ENCODE data around the gene USP49. TPM values are rescaled to one million over a fixed set of nuclear protein-coding genes. Genes with fewer than 3 reads are reported as not detected.

Gene USP49
- 0.91 to 1.4 TPM (median 1.1 TPM) in 5 replicates for total RNA-seq (2022; extraction: Qiagen RNA extraction)

DNA sequence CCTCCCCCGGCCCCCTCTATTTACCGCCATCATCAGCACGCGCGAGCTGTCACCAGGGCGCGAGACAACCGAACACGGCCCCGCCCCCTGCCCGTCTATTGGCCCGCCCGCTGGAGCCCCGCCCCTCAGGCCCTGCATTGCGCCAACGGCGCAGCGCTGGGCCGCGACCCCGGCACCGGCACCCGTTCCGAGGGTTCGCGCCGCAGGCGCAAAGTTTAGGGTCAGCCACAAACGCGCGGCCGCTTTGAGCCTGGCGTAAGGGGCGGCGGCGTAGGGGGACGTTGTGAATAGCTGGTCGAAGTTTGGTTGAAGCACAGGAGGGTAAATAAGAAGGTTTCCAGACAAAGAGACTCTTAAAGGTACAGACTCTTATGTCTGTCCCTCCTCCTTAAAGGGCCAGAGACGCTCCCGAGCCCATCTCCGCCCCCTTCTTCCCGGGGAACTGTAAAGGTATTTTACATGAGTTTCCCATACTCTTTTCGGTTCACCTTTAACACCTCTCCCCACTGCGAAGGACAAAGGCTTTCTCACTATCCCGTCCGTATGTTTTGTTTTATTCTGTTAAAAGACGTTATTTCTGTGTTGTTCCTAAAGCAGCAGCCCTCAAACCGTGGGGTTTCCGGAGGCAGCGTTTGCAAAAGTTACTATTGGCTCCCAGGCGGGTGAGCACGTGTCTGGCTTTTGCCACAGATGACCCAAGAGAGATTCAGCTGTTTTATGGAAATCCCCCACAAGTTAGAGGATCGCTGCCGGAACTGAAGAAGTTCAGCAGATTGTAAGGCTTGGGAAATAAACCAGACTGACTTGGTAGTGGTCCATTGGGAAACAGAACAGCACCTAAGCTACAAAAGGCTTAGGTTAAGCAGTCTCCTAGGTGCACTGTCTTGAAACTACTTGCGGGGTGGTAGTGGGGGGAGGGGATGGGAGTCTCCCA lies at the start of gene USP49:
TSS of gene USP49 (minus strand) at position 76 of the 934 bp plus-strand sequence. CDS start 88,392 bp downstream, outside the sequence.

DNA sequence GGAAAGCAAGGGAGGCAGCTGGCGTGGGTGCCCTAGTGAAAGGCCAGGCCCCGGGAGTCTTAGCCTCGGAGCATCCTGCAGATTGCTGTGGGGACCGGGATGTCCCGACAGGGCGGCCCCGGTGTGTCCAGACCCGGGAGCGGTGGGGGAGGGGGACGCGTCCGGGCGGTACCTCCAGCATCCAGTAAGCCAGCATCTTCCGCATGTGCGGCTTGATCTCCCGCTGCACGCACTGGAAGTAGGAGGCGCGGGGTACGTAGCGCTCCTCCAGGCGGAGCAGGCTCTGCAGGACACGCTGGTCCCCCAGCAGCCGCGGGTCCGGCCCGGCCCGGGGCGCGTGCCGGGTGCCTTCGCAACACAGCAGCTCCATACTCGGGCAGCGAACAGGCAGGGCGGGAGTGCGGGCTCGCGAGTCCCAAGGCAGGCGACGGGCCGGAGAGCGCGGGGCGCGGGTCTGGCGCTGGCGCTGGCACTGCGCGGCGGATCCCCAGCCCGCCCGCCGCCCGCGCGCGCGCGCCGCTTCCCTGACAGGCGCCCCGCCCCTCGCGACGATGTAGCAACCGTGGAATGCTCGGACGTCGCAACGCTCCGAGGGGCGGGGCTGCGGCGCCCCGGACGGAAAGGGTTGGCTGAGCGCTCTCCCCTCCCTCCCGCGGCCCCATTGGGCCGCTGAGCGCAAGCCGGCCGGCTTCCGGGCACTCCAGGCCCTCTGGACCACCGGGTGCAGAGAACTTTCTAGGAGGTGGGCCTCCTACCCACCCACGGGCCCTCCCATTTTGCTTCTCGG lies 46.3 kb upstream of the USP49 start, which contains the start of gene CCND3:
TSS of gene CCND3 (minus strand) at position 529 of the 787 bp plus-strand sequence. CDS start at position 370, 159 bp downstream.

DNA sequence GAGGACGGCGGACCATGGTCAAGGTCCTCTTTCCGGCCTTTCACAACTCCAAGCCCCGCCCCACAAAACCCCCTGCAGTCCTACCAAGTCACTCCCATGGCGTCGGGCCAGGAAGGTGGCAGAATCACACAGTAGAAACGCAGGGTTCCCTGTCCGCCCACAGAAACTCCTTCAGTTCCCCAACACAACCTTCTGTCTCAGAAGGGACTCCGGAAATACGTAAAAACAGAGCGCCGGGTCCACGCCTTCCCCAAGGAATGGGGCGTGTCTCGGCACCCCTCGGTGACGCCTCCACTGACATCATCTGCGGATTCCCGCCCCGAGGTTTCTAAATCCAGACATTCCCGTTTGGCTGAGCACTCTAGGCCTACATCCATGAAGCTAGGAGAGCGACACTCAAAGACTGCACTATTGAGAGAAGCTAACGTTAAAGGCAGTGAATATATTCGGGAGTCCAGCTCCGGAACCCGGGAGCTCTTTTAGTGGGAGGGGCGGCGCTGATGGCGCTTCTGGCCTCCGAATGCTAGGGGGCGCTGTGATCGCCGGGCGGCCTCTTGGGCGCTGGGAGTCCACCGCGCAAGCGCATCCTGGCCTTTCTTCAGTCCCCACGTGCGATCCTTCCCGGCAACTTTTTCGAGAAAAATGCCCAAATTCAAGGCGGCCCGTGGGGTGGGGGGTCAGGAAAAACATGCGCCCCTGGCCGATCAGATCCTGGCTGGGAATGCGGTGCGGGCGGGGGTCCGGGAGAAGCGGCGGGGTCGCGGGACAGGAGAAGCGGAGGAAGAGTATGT lies 25.9 kb upstream of the USP49 start, which contains the start of the genes BYSL and MED20:
TSS of gene BYSL (plus strand) at position 579 of the 791 bp plus-strand sequence. CDS start at position 643, 64 bp downstream.
TSS of gene MED20 (minus strand) at position 219 of the 791 bp plus-strand sequence. CDS start at position 98, 121 bp downstream.

DNA sequence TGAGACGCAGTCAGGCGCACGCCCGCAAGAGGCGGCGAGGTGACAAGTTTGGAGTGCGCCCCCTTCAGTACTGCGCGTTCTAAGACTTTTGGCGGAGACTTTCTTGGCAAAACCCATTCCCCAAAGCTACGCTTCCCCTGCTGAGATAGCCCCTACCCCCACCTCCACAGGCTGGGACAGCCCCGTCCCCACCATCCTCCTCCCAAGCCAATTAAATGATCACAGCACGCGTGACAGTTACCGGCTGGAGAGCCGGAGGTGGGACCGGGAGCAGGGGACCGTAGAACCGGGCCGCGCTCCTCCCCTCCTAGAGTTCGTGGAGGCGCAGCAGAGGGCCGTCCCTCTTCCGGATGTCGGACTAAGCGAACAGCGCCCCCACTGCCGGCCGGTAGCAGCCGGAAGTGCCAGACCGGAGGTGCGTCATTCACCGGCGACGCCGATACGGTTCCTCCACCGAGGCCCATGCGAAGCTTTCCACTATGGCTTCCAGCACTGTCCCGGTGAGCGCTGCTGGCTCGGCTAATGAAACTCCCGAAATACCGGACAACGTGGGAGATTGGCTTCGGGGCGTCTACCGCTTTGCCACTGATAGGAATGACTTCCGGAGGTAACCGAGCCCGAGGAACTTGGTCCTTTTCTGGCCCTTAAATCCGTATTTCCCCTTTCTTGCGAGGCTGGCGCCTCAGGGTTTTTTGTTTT lies 107.8 kb downstream of the USP49 start, which contains the start of gene TOMM6:
TSS of gene TOMM6 (plus strand) at position 476 of the 699 bp plus-strand sequence. CDS start at position 480, 4 bp downstream.

DNA sequence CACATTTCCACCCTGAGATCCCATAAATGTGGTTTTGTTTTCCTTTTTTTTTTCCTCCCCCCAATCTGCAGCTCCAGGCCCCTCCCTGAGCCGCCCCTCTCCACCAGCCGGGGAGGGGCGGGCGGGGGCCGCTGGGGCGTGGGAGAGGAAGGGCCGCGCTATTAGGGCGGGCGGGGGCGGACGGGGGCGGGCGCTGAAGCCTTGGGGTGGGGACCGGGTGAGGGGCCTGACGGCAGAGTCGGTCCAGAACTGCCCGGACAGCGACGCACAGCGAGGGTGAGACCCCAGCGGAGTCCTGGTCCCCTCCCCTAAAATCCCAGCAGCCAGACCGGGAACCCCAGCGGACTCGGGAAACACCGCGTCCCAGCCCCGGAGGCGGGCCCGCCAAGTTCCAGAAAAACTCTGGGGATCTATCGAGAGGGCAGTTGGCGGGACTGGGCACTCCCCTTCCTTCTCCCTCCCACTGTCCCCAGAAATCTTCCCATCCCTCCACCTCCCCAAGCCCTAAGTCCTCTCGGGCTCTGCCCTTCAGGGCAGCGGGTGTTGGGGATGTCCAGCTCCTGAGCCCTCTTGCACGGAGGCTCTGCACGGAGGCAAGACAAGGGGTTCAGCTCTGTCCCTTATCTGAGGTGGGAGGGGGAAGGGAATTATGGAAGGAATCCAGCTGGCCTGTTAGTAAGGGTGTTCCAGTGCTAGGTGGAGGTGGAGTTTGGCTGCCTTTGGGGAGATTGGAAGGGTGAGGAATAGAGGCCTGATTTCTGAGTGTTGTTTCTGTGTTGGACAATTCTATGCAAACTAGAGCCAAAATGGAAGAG lies 114.4 kb downstream of the USP49 start, which contains the start of gene PRICKLE4:
TSS of gene PRICKLE4 (plus strand) at position 232 of the 815 bp plus-strand sequence. CDS start 2,692 bp downstream, outside the sequence.

DNA sequence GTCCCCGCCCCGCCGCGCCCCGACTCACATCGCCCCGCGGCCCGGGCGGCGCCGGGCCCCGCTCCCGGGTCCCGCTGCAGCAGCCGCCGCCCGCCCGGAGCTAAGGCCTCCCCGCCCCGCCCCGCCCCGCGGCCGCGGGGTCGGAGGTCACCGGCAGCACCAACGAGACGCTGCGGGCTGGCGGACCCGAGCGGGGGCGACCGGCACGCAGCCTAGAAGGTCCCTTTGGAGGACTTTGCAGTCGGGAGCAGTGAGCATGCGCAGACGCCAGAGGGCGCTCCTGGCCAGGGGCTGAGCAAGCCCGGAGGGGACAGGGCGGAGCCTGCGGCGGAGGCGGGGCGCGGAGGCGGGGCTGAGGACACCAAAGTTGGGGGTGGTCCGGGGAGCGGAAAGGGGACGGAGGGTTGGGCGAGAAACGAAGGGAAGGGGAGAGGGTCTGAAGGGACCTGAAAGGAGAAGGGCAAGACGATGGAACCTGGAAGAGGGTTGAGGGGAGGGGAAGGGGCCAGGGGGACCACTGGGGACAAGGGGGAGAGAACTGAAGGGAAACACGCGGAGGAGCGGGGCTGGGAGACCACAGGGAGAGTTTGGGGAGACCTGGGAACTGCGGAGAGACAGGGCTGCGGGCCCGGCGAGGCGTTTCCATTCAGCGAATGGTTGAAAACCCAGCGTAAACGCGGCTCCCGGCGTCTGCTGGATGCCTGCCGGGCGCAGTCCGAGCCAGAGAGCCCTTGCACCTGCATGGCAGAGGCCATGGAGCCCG lies 115.2 kb downstream of the USP49 start, which contains the start of gene FRS3:
TSS of gene FRS3 (minus strand) at position 113 of the 763 bp plus-strand sequence. CDS start 2,913 bp downstream, outside the sequence.

DNA sequence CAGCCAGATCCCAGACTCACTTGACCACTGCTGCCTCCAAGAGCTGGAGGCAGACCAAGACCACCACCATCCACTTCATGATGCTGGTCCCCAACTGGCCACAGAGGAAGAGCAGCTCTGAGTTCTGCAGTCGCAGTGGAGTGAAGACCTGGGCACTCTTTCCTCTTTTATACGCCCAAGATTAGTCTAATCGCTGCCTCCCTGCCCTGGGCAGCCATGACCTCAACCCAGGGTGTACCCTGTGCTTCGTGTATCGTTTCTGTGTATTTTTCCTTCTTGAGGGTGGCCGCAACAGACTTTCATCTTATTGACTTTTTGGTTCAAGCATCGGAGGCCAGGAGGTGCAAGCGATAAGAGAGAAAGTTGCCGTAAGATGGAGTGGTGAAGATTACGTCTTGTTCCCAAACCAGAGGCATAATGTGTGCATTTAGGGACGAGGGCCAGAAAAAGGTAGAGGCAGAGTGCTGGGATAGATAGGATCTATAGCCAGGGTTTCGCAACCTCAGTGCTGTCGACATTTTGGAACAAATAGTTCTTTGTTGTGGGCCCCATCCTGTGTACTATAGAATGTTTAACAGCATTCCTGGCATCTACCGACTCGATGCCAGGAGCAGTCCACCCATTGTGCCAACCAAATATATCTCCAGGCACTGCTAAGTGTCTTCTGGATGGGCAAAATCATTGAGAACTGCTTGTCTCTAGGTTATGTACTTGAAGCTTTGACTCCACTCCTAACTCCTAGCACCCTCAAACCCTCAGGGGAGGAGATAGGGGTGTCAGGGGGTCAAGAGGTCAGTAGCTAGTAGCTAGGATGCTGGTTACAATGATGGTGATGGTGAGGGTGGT lies 147.7 kb downstream of the USP49 start, which contains the start of gene PGC:
TSS of gene PGC (minus strand) at position 142 of the 846 bp plus-strand sequence. CDS start at position 79, 63 bp downstream.

Other genes starting within 250 kb of the USP49 start
- gene TFEB, start 159.8 kb downstream of the USP49 start, total RNA-seq (2022; extraction: Qiagen RNA extraction), result 8.0 to 9.8 TPM (median 8.4 TPM) in 5 replicates
- gene PGC, start 148.0 kb downstream of the USP49 start, total RNA-seq (2022; extraction: Qiagen RNA extraction), result 0.08 to 0.14 TPM (median 0.12 TPM) in 3 of 5 replicates, not detected in the others
- 2.0 to 2.8 TPM (median 2.2 TPM) in 5 replicates for gene FRS3, start 115.5 kb downstream of the USP49 start, total RNA-seq (2022; extraction: Qiagen RNA extraction)
- 0.70 to 1.2 TPM (median 0.92 TPM) in 5 replicates for gene PRICKLE4, start 114.6 kb downstream of the USP49 start, total RNA-seq (2022; extraction: Qiagen RNA extraction)
- 281 to 324 TPM (median 298 TPM) in 5 replicates for gene TOMM6, start 107.7 kb downstream of the USP49 start, total RNA-seq (2022; extraction: Qiagen RNA extraction)
- 13.2 to 20.7 TPM (median 14.9 TPM) in 5 replicates for gene MED20, start 25.8 kb upstream of the USP49 start, total RNA-seq (2022; extraction: Qiagen RNA extraction)
- gene BYSL, start 26.1 kb upstream of the USP49 start, total RNA-seq (2022; extraction: Qiagen RNA extraction), result 38.5 to 49.8 TPM (median 40.9 TPM) in 5 replicates
- 121 to 173 TPM (median 155 TPM) in 5 replicates for gene CCND3, start 46.4 kb upstream of the USP49 start, total RNA-seq (2022; extraction: Qiagen RNA extraction)
- 10.9 to 15.6 TPM (median 13.1 TPM) in 5 replicates for gene TAF8, start 155.1 kb upstream of the USP49 start, total RNA-seq (2022; extraction: Qiagen RNA extraction)
- gene C6orf132, start 247.2 kb upstream of the USP49 start, total RNA-seq (2022; extraction: Qiagen RNA extraction), result 2.7 to 3.3 TPM (median 3.1 TPM) in 5 replicates

All from A549 treated with Hydrocortisone at 1 μM for 4 hours (cell line).